ENCODE data around the gene NCOA1.
"Not testable (repeated sequence)": the region's sequence is repeated elsewhere in the genome, so short reads cannot be mapped to it uniquely, and the experiment has no call there.

NCOA1 gene

GRCh38 chr2:24477229-24477628 lies 13.8 kb upstream of the NCOA1 start:
- no peak for DNase-seq

GRCh38 chr2:24478243-24478642 lies 12.8 kb upstream of the NCOA1 start:
- DNase-seq: no peak

GRCh38 chr2:24480245-24480644 lies 10.8 kb upstream of the NCOA1 start:
- no peak for DNase-seq

- DNase-seq: no peak
These were observed 8.6 kb upstream of the NCOA1 start for GRCh38 chr2:24482251-24482971.

GRCh38 chr2:24482972-24483300 lies 8.1 kb upstream of the NCOA1 start:
- no peak for DNase-seq

GRCh38 chr2:24484677-24485076 lies 6.4 kb upstream of the NCOA1 start:
- DNase-seq: not testable (repeated sequence)

GRCh38 chr2:24485197-24485596 lies 5.9 kb upstream of the NCOA1 start:
- DNase-seq: no peak

- DNase-seq: no peak
These were observed 4.3 kb upstream of the NCOA1 start for GRCh38 chr2:24486636-24487205.

- no peak for DNase-seq
These were observed 1.4 kb upstream of the NCOA1 start for GRCh38 chr2:24489465-24490180.

- no peak for DNase-seq
These were observed 819 bp upstream of the NCOA1 start for GRCh38 chr2:24490181-24490689.

- DNase-seq: no peak
These were observed 727 bp downstream of the NCOA1 start for GRCh38 chr2:24491542-24492420.

GRCh38 chr2:24492421-24493279 lies 1.6 kb downstream of the NCOA1 start:
- DNase-seq: no peak

GRCh38 chr2:24493713-24494112 lies 2.7 kb downstream of the NCOA1 start:
- DNase-seq: no peak

- DNase-seq: no peak
These were observed 3.4 kb downstream of the NCOA1 start for GRCh38 chr2:24494410-24494809.

- no peak for DNase-seq
These were observed 4.4 kb downstream of the NCOA1 start for GRCh38 chr2:24495451-24495850.

- DNase-seq: no peak
These were observed 5.9 kb downstream of the NCOA1 start for GRCh38 chr2:24496959-24497358.

- DNase-seq: no peak
These were observed 6.6 kb downstream of the NCOA1 start for GRCh38 chr2:24497685-24498084.

- DNase-seq: no peak
These were observed 7.1 kb downstream of the NCOA1 start for GRCh38 chr2:24498121-24498520.

GRCh38 chr2:24501813-24502212 lies 10.8 kb downstream of the NCOA1 start:
- DNase-seq: no peak

- DNase-seq: no peak
These were observed 14.7 kb downstream of the NCOA1 start for GRCh38 chr2:24505534-24506275.

- no peak for DNase-seq
These were observed 16.5 kb downstream of the NCOA1 start for GRCh38 chr2:24507549-24507948.

Measured in NCI-H1048 (cell line).